ENCODE results near the gene TMEM131L. TPM values are rescaled to one million over a fixed set of nuclear protein-coding genes. Genes with fewer than 3 reads are reported as not detected.

Gene TMEM131L
- total RNA-seq, 2 experiments from 2014 or later, result 51.7 to 52.4 TPM

GRCh38 chr4:153585026-153585425 is 118.9 kb downstream of the TMEM131L start:
- Mint-ChIP-seq H3K27me3 (no peaks in the 10 kb centered on the region), H3K4me1 (ENCODE audit: low read depth) (peaks cover 24% of the 10 kb centered on the region), H3K36me3 (ENCODE audit: low read depth) (peaks cover 45% of the 10 kb centered on the region), H3K27ac (peak overlapping the region; percentile 51), H3K4me3 (no peak overlapping the region), H3K9me3 (no peaks in the 10 kb centered on the region)
- intact Hi-C loops (cut with micrococcal nuclease), result no loop called here
- DNase-seq (no peak), ATAC-seq (no peak)
- TF ChIP-seq CTCF (IDR thresholded peaks at IDR 0.05), result no peak
- ChIA-PET CTCF (interaction anchor here (1.0 to 1.5 kb wide), 5 partner anchors 29 to 442 kb away, joined by 3 to 6 read pairs (median 3); partner anchors contain the start of gene MND1), POLR2A (no interaction called here)

- ATAC-seq, result no peak
- peaks cover 63% of the 10 kb centered on the region for H3K36me3 Mint-ChIP-seq (ENCODE audit: low read depth)
- POLR2A ChIA-PET, result interaction anchor here (1.1 kb wide), 1 partner anchor 241 kb away, joined by 3 read pairs; no protein-coding TSS in a partner anchor
Observed at GRCh38 chr4:153589703-153590595, 123.8 kb downstream of the TMEM131L start.

GRCh38 chr4:153591441-153591840 is 125.3 kb downstream of the TMEM131L start:
- no peaks in the 10 kb centered on the region for H3K27me3 Mint-ChIP-seq
- no peaks in the 10 kb centered on the region for H3K9me3 Mint-ChIP-seq
- no peak overlapping the region for H3K27ac Mint-ChIP-seq
- intact Hi-C loops (cut with micrococcal nuclease), result no loop called here
- no peak overlapping the region for H3K4me3 Mint-ChIP-seq
- CTCF ChIA-PET, result interaction anchor here (0.8 to 2.0 kb wide), 4 partner anchors 9 to 158 kb away, joined by 3 to 7 read pairs (median 6); no protein-coding TSS in a partner anchor
- H3K4me1 Mint-ChIP-seq (ENCODE audit: low read depth), result peaks cover 15% of the 10 kb centered on the region
- ATAC-seq, result no peak
- no peak for DNase-seq
- H3K36me3 Mint-ChIP-seq (ENCODE audit: low read depth), result peaks cover 66% of the 10 kb centered on the region
- POLR2A ChIA-PET, result interaction anchor here (0.6 to 1.1 kb wide), 2 partner anchors 96 to 243 kb away, joined by 3 read pairs; no protein-coding TSS in a partner anchor
- no peak for TF ChIP-seq CTCF (IDR thresholded peaks at IDR 0.05)

More at GRCh38 chr4:153589703-153590595, 123.8 kb downstream of the TMEM131L start:
- no peak for TF ChIP-seq CTCF (IDR thresholded peaks at IDR 0.05)
- intact Hi-C loops (cut with micrococcal nuclease), result no loop called here
- no peaks in the 10 kb centered on the region for H3K9me3 Mint-ChIP-seq
- CTCF ChIA-PET, result no interaction called here
- no peak for DNase-seq
- peaks cover 9% of the 10 kb centered on the region for H3K4me1 Mint-ChIP-seq (ENCODE audit: low read depth)
- no peak overlapping the region for H3K4me3 Mint-ChIP-seq
- no peaks in the 10 kb centered on the region for H3K27me3 Mint-ChIP-seq
- H3K27ac Mint-ChIP-seq, result peak overlapping the region; percentile 4

GRCh38 chr4:153592064-153592463 is 125.9 kb downstream of the TMEM131L start:
- no peak for TF ChIP-seq CTCF (IDR thresholded peaks at IDR 0.05)
- DNase-seq (no peak), ATAC-seq (no peak)
- no peak overlapping the region for H3K27ac Mint-ChIP-seq
- ChIA-PET CTCF (interaction anchor here (1.3 to 2.0 kb wide), 4 partner anchors 10 to 247 kb away, joined by 3 to 7 read pairs (median 6); no protein-coding TSS in a partner anchor), POLR2A (interaction anchor here (0.6 kb wide), 1 partner anchor 95 kb away, joined by 3 read pairs; no protein-coding TSS in a partner anchor)
- peaks cover 66% of the 10 kb centered on the region for H3K36me3 Mint-ChIP-seq (ENCODE audit: low read depth)
- H3K4me3 Mint-ChIP-seq, result no peak overlapping the region
- intact Hi-C loops (cut with micrococcal nuclease), result no loop called here
- no peaks in the 10 kb centered on the region for H3K27me3 Mint-ChIP-seq
- H3K9me3 Mint-ChIP-seq, result no peaks in the 10 kb centered on the region
- peaks cover 18% of the 10 kb centered on the region for H3K4me1 Mint-ChIP-seq (ENCODE audit: low read depth)

GRCh38 chr4:153593161-153593560 is 127.0 kb downstream of the TMEM131L start:
- H3K36me3 Mint-ChIP-seq (ENCODE audit: low read depth), result peaks cover 65% of the 10 kb centered on the region

More at GRCh38 chr4:153593161-153593560, 127.0 kb downstream of the TMEM131L start:
- TF ChIP-seq CTCF (IDR thresholded peaks at IDR 0.05), result no peak
- H3K27ac Mint-ChIP-seq, result no peak overlapping the region
- ChIA-PET CTCF (interaction anchor here (0.7 to 1.3 kb wide), 3 partner anchors 22 to 248 kb away, joined by 3 read pairs; no protein-coding TSS in a partner anchor), POLR2A (no interaction called here)
- ATAC-seq, result no peak
- no peaks in the 10 kb centered on the region for H3K9me3 Mint-ChIP-seq
- peaks cover 17% of the 10 kb centered on the region for H3K4me1 Mint-ChIP-seq (ENCODE audit: low read depth)
- no peak for DNase-seq
- no peak overlapping the region for H3K4me3 Mint-ChIP-seq
- H3K27me3 Mint-ChIP-seq, result no peaks in the 10 kb centered on the region
- intact Hi-C loops (cut with micrococcal nuclease), result no loop called here
